Erythroblast (primary cell): ENCODE measurements around the gene RPL21.

Source experiments
- GATA1 ChIP-seq: IDR thresholded peaks from 2 replicates; pipeline ENCODE4 v1.6.1; 2011; ENCODE audit warnings: low read depth, mild to moderate bottlenecking, control low read depth, low read length, moderate library complexity
- POLR2A ChIP-seq: IDR thresholded peaks from 2 replicates; pipeline ENCODE4 v1.6.1; 2011; ENCODE audit warnings: mild to moderate bottlenecking, low read length

DNA sequence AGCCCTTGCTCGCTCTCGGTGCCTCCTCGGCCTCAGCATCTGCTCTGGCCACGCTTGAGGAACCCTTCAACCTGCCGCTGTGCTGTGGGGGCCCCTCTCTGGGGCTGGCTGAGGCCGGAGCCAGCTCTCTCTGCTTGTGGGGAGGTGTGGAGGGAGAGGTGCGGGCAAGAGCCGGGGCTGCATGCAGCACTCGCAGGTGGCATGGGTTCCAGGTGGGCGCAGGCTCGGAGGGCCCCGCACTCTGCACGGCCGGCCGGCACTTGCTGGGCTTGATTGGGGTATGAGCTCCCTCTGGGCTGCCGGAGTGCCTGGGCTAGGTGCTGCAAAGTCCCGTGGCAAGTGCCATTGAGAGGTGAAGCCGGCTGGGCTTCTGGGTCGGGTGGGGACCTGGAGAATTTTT lies 31.7 kb upstream of the RPL21 start:
- no peak for TF ChIP-seq POLR2A
- no peak for TF ChIP-seq GATA1
